ENCODE data around the gene DGKI. TPM values are rescaled to one million over a fixed set of nuclear protein-coding genes. Genes with fewer than 3 reads are reported as not detected.
A peak's percentile ranks its signal among the peaks of the same experiment; 100 is the strongest.

DGKI gene
- total and polyA plus RNA-seq, 7 donors: under 0.01 to 0.56 (median 0.44) TPM; not detected in 2

GRCh38 chr7:137820677-137821420 lies 25.9 kb downstream of the DGKI start:
- no peaks in the 10 kb centered on the region for H3K9me3 ChIP-seq
- H3K27me3 ChIP-seq (ENCODE audit: insufficient read depth in 3 of 3, low read length in 2 of 3): no peaks in the 10 kb centered on the region
- H3K4me3 ChIP-seq: no peak overlapping the region
- WGBS, 3 donors: 9 to 23% (median 13%) methylated on average over 8 of the region's 8 CpGs
- DNase-seq (peak; percentile 63 to 69), ATAC-seq (no peak)
- H3K36me3 ChIP-seq (ENCODE audit: insufficient read depth in 1 of 2, low read depth in 1 of 2): no peaks in the 10 kb centered on the region
- intact Hi-C loops (cut with DNase I): no loop called here
- H3K4me1 ChIP-seq: no peaks in the 10 kb centered on the region
- H3K27ac ChIP-seq: no peak overlapping the region
- no peak for TF ChIP-seq CTCF (IDR thresholded peaks at IDR 0.05)

- WGBS, 3 donors: 80 to 87% (median 83%) methylated on average over 2 of the region's 2 CpGs
- intact Hi-C loops (cut with DNase I): no loop called here
- no peak for TF ChIP-seq CTCF (IDR thresholded peaks at IDR 0.05)
- Histone ChIP-seq H3K9me3 (no peaks in the 10 kb centered on the region), H3K4me3 (no peak overlapping the region), H3K27ac (no peak overlapping the region), H3K27me3 (ENCODE audit: insufficient read depth in 3 of 3, low read length in 2 of 3) (no peaks in the 10 kb centered on the region), H3K36me3 (ENCODE audit: insufficient read depth in 1 of 2, low read depth in 1 of 2) (no peaks in the 10 kb centered on the region), H3K4me1 (no peaks in the 10 kb centered on the region)
- DNase-seq (no peak), ATAC-seq (no peak)
Measured at GRCh38 chr7:137820156-137820555, 26.6 kb downstream of the DGKI start.

- WGBS, 3 donors: 37 to 56% (median 39%) methylated on average over 2 of the region's 2 CpGs
- DNase-seq: no peak
Measured at GRCh38 chr7:137818036-137818435, 28.7 kb downstream of the DGKI start.

GRCh38 chr7:137816696-137817320 lies 30.0 kb downstream of the DGKI start:
- Histone ChIP-seq H3K9me3 (no peaks in the 10 kb centered on the region), H3K4me1 (no peaks in the 10 kb centered on the region), H3K27me3 (ENCODE audit: insufficient read depth in 3 of 3, low read length in 2 of 3) (no peaks in the 10 kb centered on the region), H3K36me3 (ENCODE audit: insufficient read depth in 1 of 2, low read depth in 1 of 2) (no peaks in the 10 kb centered on the region), H3K4me3 (no peak overlapping the region), H3K27ac (no peak overlapping the region)
- ATAC-seq (no peak), DNase-seq (no peak)
- 56 to 64% (median 63%) methylated on average over 5 of the region's 5 CpGs for WGBS, 3 donors
- intact Hi-C loops (cut with DNase I): no loop called here
- TF ChIP-seq CTCF (IDR thresholded peaks at IDR 0.05): no peak

More at GRCh38 chr7:137818036-137818435, 28.7 kb downstream of the DGKI start:
- H3K27ac ChIP-seq: no peak overlapping the region
- TF ChIP-seq CTCF (IDR thresholded peaks at IDR 0.05): no peak
- H3K36me3 ChIP-seq (ENCODE audit: insufficient read depth in 1 of 2, low read depth in 1 of 2): no peaks in the 10 kb centered on the region
- no peaks in the 10 kb centered on the region for H3K9me3 ChIP-seq
- no peak overlapping the region for H3K4me3 ChIP-seq
- intact Hi-C loops (cut with DNase I): no loop called here
- no peaks in the 10 kb centered on the region for H3K4me1 ChIP-seq
- H3K27me3 ChIP-seq (ENCODE audit: insufficient read depth in 3 of 3, low read length in 2 of 3): no peaks in the 10 kb centered on the region
- ATAC-seq: no peak
